Stimulated activated CD8-positive, alpha-beta memory T cell treated with anti-CD3 and anti-CD28 coated beads, Interleukin-4, amount 100 ng/mL, for 1 hour (primary cell): ENCODE data around the gene COL27A1.
A peak's percentile ranks its signal among the peaks of the same experiment; 100 is the strongest.
"Not testable (repeated sequence)": the region's sequence is repeated elsewhere in the genome, so short reads cannot be mapped to it uniquely, and the experiment has no call there.

Experiments used
- DNase-seq, 2 donors: peaks; one replicate each; pipeline ENCODE4 v3.0.0-alpha.2; 2020; ENCODE audit warnings: low read depth in 2 of 2, low spot score in 1 of 2

Gene COL27A1

DNA sequence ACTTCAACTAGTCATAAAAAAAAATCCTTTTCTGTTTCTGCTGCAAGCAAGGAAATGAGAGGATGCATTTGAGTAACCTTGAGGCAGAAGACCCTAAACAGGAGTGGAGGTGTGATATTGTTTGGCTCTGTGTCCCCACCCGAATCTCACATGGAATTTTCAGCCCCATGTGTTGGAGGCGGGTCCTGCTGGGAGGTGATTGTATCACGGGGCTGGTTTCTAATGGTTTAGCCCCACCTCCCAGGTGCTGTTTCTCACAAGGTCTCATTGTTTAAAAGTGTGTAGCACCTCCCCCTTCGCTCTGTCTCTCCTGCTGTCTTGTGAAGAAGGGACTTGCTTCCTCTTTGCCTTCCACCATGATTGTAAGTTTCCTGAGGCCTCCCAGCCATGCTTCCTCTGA, 178.4 kb downstream of the COL27A1 start:
- DNase-seq: not testable (repeated sequence)

DNA sequence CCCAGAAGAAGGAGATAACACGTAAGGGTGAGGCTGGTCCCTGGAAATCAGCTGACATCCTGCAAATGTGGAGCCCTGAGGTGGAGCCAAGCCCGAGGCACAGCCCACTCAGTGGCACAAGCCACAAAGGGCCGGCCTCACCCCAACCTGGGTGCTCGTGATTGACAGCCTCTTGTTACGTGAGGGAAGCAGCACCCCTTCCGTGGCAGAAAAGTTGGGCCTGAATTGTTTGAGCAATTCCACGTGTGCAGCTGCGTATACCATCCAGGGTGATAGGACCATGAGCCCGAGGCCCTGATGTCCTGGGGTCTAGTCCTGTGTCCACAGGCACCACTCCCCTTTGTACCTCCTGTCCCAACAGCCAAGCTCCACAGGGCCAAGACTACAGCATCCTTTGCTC, 179.2 kb downstream of the COL27A1 start:
- DNase-seq: no peak

DNA sequence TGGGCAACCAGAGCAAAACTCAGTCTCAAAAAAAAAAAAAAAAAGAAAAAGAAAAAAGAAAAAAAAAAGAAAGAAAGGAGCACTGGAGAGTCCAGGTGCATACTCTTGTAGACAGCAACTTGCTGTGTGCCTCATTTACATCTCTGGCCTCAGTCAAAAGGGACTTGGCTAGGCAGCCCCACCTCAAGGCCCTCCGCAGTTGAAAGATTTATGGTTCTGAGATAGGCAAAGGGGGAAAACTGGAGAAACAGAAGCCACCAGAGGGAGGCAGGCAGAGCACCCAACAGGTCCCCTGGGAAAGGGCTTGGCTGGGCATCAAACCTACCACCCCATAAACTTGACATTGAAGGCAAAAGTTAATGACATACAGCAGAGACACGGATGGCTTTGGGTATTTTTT, 180.4 kb downstream of the COL27A1 start:
- no peak for DNase-seq

DNA sequence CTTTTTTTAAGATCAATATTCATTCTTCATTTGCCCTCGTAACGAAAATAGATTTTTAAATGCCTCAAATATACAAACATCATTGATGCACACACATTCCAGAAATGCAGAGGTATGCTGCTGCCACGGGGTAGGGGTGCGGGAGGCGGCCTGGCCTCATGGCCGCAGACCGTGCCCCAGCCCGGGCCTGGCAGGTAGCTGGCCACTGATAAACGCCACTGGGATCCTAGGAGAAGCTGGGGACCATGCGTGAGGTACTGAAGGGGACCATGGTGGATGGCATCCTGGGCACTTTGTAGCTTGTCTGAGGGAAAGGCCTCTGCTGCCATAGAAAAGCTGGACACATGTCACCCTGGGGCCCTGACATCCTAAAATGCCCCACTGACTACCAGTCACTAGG, 180.8 kb downstream of the COL27A1 start:
- DNase-seq: no peak

DNA sequence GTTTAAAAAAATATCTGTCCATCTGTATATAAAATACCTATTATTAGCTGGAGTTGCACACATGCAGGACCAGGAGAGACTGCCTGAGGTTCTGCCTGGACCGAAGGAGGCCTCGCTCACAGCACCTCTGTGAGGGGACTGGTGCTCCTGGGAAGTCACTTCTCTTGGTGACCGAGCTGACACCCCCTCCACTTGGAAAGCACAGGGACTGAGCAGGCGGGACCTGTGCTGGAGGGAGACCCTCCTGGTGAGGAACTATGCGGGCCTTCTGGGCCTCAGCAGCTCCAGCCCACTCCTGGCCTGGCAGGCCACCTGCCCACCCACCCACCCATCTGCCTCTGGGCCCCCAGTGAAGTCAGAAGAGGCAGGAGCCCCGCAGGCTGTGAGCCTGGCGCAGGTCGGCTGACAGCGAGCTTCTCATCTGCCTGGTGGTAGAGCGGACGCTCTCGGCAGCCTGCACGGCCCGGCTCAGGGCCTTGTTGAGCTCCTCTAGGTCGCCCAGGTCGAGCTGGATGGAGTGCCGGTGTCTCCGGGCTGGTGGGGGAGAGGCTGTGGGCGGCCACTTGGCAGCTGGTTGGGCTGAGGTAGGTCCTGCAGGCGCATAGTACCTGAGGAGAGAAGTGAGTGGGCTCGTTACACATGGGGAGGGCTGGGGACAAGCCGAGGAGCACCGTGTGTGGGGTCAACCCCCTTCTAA, 181.5 kb downstream of the COL27A1 start:
- DNase-seq: no peak

DNA sequence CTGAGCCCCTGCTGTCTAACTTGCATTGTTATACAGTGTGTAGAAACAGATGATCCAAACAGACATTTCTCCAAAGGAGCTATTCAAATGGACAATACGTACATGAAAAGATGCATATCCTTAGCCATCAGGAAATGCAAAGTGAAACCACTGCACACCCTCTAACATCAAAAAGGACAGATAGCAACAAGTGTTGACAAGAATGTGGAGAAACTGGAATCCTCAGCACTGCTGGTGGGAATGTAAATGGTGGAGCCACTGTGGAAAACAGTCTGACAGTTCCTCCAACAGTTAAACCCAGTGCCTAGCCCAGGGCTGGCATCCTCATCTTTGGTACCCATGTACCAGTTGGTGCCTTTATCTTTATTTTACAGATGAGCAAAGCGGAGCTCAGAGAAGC, 182.8 kb downstream of the COL27A1 start:
- DNase-seq: no peak

DNA sequence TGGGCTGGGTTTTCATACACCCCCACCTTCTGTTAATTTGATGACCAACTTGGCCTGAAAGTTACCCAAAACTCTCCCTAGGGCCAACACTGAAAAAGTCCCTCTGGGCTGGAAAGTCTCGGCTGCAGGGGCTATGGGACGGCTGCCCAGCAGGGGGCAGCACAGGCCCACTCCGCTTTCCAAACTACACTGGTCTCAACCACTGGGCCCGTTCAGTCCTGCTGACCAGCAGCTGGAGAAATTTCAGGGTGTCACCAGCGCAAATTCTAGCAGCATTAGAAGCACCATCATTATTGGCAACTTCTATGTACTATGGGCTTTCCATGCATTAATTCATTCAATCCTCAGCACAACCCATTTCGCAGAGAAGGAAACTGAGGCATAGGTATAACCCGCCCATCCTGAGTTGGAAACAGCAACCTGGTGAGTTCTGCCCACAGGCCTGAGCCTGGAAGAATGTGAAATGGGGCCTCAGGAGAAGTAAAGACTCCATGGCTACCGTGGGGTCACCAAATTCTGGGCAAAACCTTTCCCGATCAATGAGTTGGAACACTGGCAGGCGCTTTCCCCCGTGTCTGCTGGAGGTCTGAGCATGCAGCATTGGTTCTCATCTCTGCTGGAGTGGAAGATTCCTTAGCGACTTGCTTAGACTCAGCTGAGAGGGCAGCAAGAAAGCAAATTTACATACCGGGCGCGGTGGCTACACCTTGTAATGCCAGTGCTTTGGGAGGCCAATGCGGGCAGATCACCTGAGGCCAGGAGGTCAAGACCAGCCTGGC, 184.0 kb downstream of the COL27A1 start:
- peak; percentile 7 to 31 for DNase-seq

DNA sequence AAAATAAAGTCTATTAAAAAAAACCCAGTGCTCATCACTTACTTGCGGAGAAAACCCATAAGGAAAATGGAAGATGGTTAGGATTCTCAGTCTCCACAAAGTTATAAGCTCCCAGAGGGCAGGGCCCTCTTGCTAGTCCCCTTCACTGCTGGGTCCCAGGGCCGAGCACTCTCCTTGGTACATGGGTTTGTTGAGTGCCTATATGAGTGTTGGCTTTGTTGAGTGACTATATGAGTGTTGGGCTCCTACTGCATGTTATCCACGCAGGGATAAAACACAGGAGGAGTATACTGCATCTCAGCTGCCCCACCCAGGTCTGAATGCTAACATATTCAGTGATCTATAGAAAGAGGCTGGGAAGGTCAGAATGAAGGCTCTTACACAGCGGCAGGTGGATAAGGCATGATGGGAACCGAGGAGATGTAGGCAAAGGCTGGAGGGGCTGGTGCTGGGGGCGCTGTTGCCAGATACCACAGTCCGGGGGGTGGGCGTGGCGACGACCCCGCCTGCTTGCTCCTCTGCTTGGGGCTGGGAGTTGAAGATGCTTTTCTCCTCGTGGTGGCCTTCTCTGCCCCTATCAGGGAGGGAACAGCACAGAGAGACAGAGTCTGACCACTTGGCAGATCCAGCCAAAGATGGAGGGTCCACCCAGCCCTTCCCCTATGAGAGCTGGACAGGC, 186.0 kb downstream of the COL27A1 start:
- no peak for DNase-seq

DNA sequence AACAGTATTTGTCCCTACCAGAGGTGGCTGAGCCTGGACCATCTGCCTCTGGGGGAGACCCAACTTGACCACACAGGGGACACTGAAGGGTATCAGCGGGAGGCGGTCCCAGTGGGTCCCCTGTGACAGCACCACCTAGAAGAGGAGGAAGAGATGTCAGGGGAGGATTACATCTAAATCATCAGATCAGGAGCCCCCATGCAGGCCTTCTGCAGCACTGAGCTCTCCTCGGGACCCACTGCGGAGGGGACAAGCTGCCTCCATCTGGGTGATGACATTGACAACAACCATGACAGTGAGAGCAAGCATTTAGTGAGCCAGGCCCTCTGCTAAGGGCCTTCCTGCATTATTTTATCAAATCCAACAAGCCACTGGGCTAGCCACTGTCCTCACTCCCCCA, 186.7 kb downstream of the COL27A1 start:
- no peak for DNase-seq

DNA sequence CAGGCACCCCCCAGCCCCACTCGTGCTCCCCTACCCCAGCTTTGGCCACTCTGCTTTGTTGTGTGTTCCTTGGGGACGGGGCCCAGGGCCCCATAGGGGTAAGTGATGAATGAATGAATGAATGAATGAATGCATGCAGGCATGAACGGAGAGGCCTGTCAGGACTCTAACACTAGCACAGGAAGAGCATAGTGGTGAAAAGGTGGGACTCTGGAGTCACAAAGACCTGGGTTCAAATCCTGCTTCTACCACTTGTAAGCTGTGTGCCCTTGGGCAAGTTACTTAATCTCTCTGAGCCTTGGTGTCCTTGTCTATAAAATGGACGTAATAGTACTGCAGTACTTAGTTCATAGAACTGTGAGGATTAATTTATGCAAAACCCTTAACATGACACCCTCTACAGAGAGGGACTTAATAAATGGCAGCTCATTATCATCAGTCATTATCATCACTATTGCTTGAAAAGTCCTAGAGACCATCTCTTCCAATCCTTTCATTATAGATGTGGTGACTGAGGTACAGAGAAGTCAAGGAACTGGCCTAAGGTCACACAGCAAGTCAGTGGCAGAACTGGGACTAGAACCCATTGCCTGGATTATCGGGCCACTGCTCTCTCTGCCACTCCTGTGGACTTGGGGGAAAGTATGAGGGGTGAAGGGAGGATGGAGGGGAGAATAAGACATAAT, 187.6 kb downstream of the COL27A1 start:
- no peak for DNase-seq

DNA sequence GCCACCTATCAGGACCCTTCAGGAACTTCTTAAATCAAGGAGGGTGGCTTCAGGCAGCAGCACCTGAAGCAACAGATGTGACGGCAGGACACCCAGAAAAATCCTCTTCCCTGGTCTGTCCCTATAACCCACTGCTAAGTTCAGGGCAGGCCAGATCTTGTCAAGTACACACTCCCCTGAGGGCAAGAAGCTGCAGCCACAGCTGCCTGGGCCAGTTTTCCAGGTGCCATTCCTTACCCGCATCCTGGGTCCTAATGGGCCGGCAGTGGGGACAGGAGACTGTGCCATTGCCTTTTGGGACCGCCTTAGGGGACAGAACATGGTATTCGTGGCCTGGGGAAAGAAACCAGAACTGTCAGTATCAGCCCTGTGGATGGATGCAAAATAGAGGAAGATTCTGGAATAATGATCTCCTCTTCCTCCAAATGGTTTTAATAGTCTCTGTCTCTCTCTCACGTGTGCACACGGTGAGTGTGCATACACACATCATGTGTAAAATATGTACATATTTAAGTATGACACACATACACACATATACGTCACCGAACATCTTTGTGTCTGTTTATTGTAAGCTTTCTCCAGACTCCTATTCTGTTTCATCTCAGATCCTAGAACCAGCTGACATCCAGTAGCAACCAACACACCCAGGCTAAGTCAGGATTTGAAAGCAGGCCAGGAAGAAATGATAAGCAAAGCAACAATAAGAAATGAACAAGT, 188.3 kb downstream of the COL27A1 start:
- no peak for DNase-seq

DNA sequence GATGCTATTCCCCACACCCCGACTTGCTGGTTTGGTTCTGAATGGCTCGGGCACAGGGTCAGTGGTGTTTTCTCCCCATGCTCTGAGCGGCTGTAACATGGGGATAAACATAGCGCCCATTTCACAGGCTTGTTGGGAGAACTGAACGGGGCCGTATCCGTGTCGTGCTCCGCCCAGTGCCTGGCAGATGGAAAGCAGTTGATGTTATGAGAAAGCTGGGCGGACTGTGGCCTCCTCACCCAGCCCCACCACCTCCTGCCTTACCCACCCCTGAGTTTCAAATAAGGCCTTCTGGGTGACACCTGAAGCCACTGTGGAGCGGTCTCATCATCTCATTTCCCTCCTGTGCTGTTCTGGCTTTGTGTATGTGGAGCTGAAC, 188.8 kb downstream of the COL27A1 start:
- no peak for DNase-seq

DNA sequence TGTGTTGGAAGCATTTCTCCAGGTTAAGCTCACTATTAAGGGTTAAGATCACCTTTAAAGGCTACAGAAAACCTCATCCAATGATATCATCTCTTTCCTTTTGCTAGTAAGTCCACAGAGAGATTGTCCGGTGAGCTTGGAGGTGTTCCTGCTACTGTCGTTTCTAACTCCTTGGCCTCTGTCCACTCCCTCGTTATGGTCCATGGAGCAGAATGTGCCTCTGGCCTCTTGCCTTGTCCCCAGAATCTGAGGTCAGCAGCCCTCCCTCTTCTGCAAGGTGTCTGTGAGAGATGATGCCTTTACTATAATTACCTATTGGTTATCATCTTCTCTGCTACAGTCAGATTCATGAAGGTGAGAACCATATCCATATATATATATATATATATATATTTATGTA, 189.4 kb downstream of the COL27A1 start:
- no peak for DNase-seq

DNA sequence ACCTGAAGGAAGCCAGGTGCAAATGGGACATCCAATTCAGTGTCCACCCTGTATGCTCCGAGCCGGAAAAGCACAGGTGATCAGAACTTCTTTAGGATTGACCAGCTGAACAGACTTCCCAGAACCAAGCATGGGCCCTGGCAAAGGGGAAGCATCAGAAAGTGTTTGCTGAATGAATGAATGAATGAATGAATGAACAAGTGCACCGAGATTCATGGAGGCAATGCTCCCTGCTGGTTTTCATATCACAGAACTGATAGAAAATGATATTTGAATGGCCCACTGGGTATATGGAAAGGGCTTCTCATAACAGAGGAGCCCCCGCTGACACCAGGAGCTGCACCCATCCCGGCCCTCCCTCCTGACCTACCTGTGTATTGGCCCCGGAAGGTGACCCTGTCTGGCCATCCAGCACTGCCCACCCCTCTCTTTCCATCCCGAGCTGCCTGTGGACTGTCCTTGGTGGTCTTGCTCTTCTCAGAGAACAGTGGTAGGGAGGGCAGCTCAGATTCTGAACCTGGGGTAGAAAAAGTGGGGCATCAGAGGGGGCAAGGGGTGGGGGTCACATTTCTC, 190.2 kb downstream of the COL27A1 start:
- DNase-seq: no peak

DNA sequence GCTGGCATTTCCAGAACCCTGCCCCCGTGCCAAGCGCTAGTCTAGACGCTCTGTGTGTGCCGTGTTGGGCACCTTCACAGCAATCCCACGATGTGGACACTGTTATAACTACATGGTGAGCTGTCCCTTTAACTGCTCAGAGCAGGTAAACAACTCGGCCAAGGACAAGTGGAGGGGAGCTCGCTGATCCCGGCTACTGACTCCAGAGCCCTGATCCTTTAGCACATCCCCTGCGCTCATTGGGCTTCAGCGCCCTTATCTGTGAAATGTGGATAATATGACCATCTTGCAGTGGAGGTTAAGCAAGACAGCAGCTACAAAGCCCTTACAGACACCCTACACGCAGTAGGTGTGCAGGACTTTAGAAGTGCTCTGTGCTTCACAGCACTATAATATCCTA, 190.8 kb downstream of the COL27A1 start:
- DNase-seq: no peak

DNA sequence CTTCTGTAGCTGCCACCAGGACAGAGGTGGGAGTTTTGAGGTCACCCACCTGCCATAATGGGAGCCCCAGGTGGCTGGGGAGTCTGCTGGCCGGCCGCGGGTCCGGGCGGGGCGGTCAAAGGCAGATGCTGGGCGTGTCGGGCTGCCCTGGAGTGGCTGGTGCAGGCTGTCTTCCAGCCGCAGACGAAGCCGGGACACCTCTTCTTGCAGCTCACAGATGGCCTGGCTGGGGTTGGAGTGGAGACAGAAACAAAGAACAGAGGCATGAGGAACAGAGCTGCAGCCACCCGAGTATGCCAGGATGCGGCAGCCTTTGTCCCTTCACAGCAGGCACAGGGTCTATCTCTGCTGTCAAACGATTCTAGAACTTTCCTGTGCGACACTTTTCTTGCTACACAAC, 192.3 kb downstream of the COL27A1 start:
- no peak for DNase-seq

DNA sequence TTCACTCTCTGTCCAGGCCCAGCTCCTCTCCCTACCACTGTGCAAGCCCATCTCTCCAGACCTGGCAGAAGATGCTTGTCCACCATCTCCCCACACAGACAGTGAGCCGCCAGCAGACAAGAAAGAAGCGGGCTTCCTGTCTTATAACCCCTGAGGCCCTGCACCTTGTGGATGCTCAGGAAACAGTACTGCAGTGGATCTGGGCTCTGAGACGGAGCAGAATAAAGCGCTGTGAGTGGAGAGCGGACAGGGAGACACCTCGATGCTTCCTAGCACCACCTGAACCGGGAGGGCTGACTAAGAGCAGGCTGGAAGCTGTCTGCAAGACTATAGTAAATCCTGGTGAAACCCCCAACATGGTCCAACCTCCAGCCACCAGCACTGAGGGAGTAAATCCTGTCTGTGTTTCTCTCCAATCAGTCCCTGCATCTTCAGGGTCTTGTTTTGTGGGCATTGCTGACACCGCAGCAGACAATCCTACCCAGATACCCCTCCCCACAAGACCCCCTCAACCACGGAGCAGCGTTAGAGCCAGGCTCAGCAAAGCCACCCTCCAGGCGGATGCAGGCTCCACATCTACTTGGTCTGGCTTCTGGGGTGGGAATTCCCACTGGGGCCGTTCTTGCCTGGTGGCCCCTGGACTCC, 193.0 kb downstream of the COL27A1 start:
- DNase-seq: no peak

DNA sequence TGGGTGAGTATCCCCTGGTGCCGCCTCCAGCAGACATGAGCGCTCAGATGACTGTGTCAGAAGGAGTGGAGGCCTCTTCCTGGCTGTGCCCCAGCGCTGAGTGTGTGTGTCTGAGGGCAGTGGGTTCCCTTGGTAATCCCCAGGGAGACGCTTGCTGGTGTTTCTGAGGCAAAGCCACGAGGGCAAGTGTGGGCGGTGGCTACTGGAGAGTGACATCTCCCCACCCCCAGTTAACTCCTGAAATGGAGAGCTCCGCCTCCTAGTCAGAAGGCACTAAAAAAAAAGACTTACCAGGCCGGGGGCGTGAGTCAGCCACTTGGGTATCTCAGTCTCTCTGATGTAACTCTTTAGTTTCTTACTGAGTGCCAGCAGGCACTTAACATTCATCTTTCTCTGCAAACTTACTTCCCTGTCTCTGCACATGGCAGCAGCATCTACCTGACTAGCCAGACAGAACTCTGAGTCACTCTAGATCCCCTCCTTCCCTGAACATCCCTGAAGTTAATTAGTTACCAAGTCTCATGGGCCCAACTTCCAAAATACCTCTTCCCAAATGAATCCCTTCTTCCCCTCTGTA, 193.7 kb downstream of the COL27A1 start:
- peak in 1 of 2 donors; percentile 39 for DNase-seq

DNA sequence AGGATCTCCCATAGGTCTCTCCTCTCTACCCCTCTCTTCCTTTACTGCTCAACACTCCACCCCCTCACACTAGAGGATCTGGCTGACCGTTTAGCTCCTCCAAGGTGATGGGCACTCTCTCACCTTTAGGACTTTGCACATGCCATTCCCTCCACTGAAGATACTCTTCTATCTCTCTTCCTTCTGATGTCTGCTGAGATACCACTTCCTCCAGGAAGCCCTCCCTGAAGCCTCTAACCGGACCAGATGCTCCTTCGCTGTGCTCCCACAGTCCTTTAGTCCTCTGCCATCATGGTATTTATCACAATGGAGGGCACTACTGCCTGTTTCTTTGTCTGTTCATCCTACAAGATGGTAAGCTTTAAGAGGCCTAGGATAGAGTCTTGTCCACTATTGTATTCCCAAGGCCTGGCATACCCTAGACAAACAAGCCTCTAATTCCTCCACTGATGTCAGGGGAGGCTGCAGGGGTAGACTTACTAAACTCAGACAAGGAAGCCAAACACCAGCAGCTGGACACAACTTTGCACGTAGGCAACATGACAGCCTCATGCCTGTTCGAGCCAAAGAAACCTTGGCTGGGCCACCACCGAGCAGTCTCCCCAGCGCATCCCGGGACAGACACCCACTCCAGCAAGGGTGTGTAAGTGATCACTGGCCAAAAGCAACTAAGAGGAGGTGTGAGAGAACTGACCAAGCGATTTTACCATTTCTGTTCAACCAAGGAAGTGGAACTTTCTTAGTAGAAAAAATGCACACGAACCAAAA, 194.6 kb downstream of the COL27A1 start:
- no peak for DNase-seq
